OCI-LY7 (cell line): ENCODE results near the gene ZSWIM1. TPM values are rescaled to one million over a fixed set of nuclear protein-coding genes. Genes with fewer than 3 reads are reported as not detected.

Experiments used
- BruUV-seq: library from RNA; stranded (reverse); fragments of 400-500 nt; replicated peaks from 2 replicates; lab custom pipeline; 2021; lab: Mats Ljungman, UMichigan
- CTCF ChIA-PET: fragments of 300-600 bp; sonication (Branson Sonifier 250); formaldehyde crosslinking; loops from one replicate; lab custom pipeline; 2022; ENCODE audit warnings: antibody characterized with exemption; ENCODE audit not compliant: unreplicated experiment; lab: Charles Lee
- POLR2A ChIA-PET: fragments of 300-600 bp; sonication (Branson Sonifier 250); formaldehyde crosslinking; loops from one replicate; lab custom pipeline; 2022; ENCODE audit warnings: antibody characterized with exemption; lab: Charles Lee
- DNase-seq: peaks from one replicate; pipeline ENCODE4 v3.0.0-alpha.2; 2015; ENCODE audit warnings: low spot score
- H2AFZ ChIP-seq: fragments of 200-600 bp; sonication (generic), shearing (Covaris generic); 2 replicates; pipeline ENCODE4 v1.6.1; 2014; ENCODE audit warnings: mild to moderate bottlenecking, antibody characterized with exemption, low read length, moderate library complexity
- H3K27ac ChIP-seq: fragments of 200-600 bp; sonication (generic); 2 replicates; pipeline ENCODE4 v1.5.1; 2014; ENCODE audit warnings: mixed run types, low read depth, mild to moderate bottlenecking, moderate library complexity, low read length, inconsistent platforms; ENCODE audit not compliant: poor library complexity, severe bottlenecking
- H3K36me3 ChIP-seq: fragments of 200-600 bp; sonication (generic); 2 replicates; pipeline ENCODE4 v1.6.1; 2014; ENCODE audit warnings: mild to moderate bottlenecking, antibody characterized with exemption, low read length, moderate library complexity, mixed read lengths; ENCODE audit not compliant: insufficient read depth
- H3K4me1 ChIP-seq: fragments of 200-600 bp; sonication (generic); 2 replicates; pipeline ENCODE4 v1.5.1; 2014; ENCODE audit warnings: mild to moderate bottlenecking, low read length; ENCODE audit not compliant: insufficient read depth, poor library complexity, severe bottlenecking
- H3K4me2 ChIP-seq: fragments of 200-600 bp; sonication (generic); 2 replicates; pipeline ENCODE4 v1.6.1; 2014; ENCODE audit warnings: mild to moderate bottlenecking, low read length
- H3K4me3 ChIP-seq: fragments of 200-600 bp; sonication (generic); 2 replicates; pipeline ENCODE4 v1.5.1; 2014; ENCODE audit warnings: mild to moderate bottlenecking, low read depth, low read length; ENCODE audit not compliant: poor library complexity, severe bottlenecking
- H3K79me2 ChIP-seq: fragments of 200-600 bp; sonication (generic); 2 replicates; pipeline ENCODE4 v1.6.1; 2016; ENCODE audit warnings: low read depth, mild to moderate bottlenecking, low read length, moderate library complexity, mixed read lengths; ENCODE audit not compliant: insufficient read depth
- H3K9me2 ChIP-seq: fragments of 200-600 bp; sonication (generic); 2 replicates; pipeline ENCODE4 v1.6.1; 2016; ENCODE audit warnings: mild to moderate bottlenecking, low read length, mixed read lengths; ENCODE audit not compliant: insufficient read depth
- H3K9me3 ChIP-seq: fragments of 200-600 bp; sonication (generic); 2 replicates; pipeline ENCODE4 v1.6.1; 2014; ENCODE audit warnings: mild to moderate bottlenecking, mixed run types, low read length, mixed read lengths
- H4K20me1 ChIP-seq: fragments of 200-600 bp; sonication (generic); 2 replicates; pipeline ENCODE4 v1.6.1; 2014; ENCODE audit warnings: mild to moderate bottlenecking, antibody characterized with exemption, low read length, moderate library complexity, mixed read lengths; ENCODE audit not compliant: insufficient read depth
- CTCF ChIP-seq: fragments of 200-600 bp; sonication (generic); conservative IDR thresholded peaks from 2 replicates; pipeline ENCODE4 v1.5.1; 2014; ENCODE audit warnings: mild to moderate bottlenecking, antibody characterized with exemption, low read length, moderate library complexity, mixed read lengths
- EZH2phosphoT487 ChIP-seq: fragments of 200-600 bp; sonication (generic); IDR thresholded peaks from 2 replicates; pipeline ENCODE4 v1.6.1; 2018; ENCODE audit warnings: low read depth, borderline replicate concordance, mild to moderate bottlenecking, mixed run types, antibody characterized with exemption, low read length, moderate library complexity, mixed read lengths
- intact Hi-C: fragments of 100-400 bp; cut with micrococcal nuclease; formaldehyde crosslinking; loops from one replicate; pipeline ENCODE4 v1.10.0; 2022; ENCODE audit not compliant: unreplicated experiment
- total RNA-seq, 2 experiments: library from RNA; depleted of rRNA in 1 of 2; stranded (reverse); fragments of >200 nt in 1 of 2; shearing (Covaris generic) in 1 of 2; gene quantifications; 2 replicates each; pipeline ENCODE4 v1.2.3, GENCODE V29; 2014 to 2022

Gene ZSWIM1
- total RNA-seq, 2 experiments from 2014 or later: 13.9 to 19.2 TPM

GRCh38 chr20:45902199-45902701 lies 21.2 kb downstream of the ZSWIM1 start:
- H3K4me3 ChIP-seq: no peak overlapping the region
- no peaks in the 10 kb centered on the region for H3K36me3 ChIP-seq
- H2AFZ ChIP-seq: no peak overlapping the region
- H3K9me2 ChIP-seq: no peaks in the 10 kb centered on the region
- TF ChIP-seq CTCF: no peak
- no peak for TF ChIP-seq EZH2phosphoT487
- intact Hi-C loops: no loop called here
- H4K20me1 ChIP-seq: no peaks in the 10 kb centered on the region
- no peak overlapping the region for H3K4me2 ChIP-seq
- POLR2A ChIA-PET: interaction anchor here (1.3 kb wide), 1 partner anchor 25 kb away, joined by 3 read pairs; no protein-coding TSS in a partner anchor
- DNase-seq: no peak
- H3K79me2 ChIP-seq: no peaks in the 10 kb centered on the region
- no peak overlapping the region for H3K27ac ChIP-seq
- peaks cover 7% of the 10 kb centered on the region for H3K4me1 ChIP-seq
- CTCF ChIA-PET: no interaction called here
- BruUV-seq: no TSS peak
- no peaks in the 10 kb centered on the region for H3K9me3 ChIP-seq

GRCh38 chr20:45904583-45905504 lies 23.8 kb downstream of the ZSWIM1 start:
- Histone ChIP-seq H3K9me3 (no peaks in the 10 kb centered on the region), H3K79me2 (no peaks in the 10 kb centered on the region), H3K4me2 (no peak overlapping the region), H3K36me3 (no peaks in the 10 kb centered on the region), H3K4me1 (peaks cover 7% of the 10 kb centered on the region), H3K27ac (no peak overlapping the region), H2AFZ (no peak overlapping the region), H3K4me3 (no peak overlapping the region), H3K9me2 (no peaks in the 10 kb centered on the region), H4K20me1 (no peaks in the 10 kb centered on the region)
- BruUV-seq: no TSS peak
- ChIA-PET POLR2A (interaction anchor here (0.7 kb wide), 1 partner anchor 48 kb away, joined by 3 read pairs; the partner anchor contains the start of genes ACOT8 and ZSWIM3), CTCF (no interaction called here)
- no peak for DNase-seq
- TF ChIP-seq CTCF (no peak), EZH2phosphoT487 (no peak)
- intact Hi-C loops: no loop called here
